Measurements from ENCODE around the gene NRIP1.
"Not testable (repeated sequence)": the region's sequence is repeated elsewhere in the genome, so short reads cannot be mapped to it uniquely, and the experiment has no call there.

NRIP1 gene

GRCh38 chr21:15037900-15038293, 26.9 kb downstream of the NRIP1 start:
- no peak for DNase-seq

DNA sequence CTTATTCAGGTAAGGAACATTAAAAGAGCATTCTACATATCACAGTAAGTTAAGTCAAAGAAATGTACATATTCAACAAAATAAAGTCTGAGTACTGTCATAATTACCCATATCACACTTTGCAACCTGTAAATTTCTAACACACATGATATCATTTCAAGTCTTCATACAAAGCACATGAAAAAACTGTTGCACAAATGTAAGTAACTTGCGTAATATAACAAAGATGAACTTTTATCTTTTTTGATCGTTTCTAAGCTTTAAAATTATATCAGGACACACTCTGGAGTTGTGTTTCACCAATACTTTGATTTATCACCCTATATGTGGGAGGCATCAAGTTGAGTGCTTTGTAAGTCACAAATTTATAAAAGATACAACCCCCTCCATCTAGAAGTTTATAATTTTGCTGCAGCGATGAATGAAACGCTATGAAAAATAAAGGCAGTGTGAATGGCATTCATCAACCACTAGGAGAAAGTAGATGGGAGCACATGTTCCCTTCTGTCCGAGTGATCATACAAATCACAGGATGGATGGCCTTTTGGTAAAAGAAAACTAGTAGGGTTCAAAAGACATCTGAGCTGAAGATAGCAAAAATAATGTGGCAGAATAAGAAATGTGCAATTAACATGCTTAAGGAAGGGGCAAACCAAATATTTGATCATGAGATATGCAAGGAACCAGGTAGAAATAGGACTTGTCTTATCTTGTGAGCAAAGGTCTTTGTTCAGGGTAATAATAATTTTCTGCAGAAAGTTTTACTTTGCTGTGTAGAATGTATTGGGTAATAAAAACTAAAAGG, 27.5 kb downstream of the NRIP1 start:
- no peak for DNase-seq

- DNase-seq: no peak
Observed at GRCh38 chr21:15036189-15036588, 28.6 kb downstream of the NRIP1 start.

DNA sequence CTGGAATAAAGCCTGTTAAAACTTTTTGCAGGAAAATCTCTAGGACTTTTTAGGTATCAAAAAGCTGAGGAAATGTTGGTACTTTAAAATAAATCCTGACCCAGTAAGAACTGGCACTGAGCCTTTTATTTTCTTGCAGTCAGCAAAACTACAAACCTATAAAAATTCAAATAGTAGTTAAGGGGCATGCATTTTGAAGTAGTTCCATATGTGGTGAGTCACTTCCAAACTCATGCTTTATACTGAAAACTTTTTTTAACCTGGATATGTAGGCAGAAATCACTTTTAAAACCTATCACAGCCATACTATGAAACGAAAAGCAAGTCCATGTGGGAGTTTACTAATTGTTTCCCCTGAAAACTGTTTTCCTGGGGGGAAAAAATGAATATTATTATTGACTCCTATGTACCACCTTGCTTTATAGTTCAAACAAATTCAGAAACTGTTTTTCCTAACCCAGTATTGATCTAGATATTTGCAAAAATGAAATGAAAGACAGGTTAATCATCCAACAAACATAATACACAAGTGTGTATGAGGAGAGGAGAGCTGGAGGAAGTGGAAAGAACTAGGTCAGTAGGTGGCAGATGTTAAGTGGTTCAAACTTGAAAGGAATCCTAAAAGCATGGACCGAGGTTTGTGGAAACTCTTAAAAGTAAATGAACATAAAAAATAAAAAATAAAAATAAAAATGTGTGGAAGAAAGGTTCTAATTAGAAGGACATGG, 30.5 kb downstream of the NRIP1 start:
- DNase-seq: no peak

GRCh38 chr21:15031790-15032357, 32.9 kb downstream of the NRIP1 start:
- DNase-seq: no peak

GRCh38 chr21:15031362-15031761, 33.4 kb downstream of the NRIP1 start:
- DNase-seq: not testable (repeated sequence)

DNA sequence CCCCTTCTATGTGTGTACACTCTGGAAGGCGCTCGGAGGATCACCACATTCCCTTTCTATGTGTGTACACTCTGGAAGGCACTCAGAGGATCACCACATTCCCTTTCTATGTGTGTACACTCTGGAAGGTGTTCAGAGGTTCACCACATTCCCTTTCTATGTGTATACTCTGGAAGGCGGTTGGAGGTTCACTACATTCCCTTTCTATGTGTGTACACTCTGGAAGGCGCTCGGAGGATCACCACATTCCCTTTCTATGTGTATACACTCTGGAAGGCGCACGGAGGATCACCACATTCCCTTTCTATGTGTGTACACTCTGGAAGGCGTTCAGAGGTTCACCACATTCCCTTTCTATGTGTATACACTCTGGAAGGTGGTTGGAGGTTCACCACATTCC, 33.9 kb downstream of the NRIP1 start:
- DNase-seq: not testable (repeated sequence)

GRCh38 chr21:15029077-15029476, 35.7 kb downstream of the NRIP1 start:
- DNase-seq: no peak

GRCh38 chr21:15028186-15028585, 36.6 kb downstream of the NRIP1 start:
- no peak for DNase-seq

GRCh38 chr21:15027056-15027455, 37.7 kb downstream of the NRIP1 start:
- DNase-seq: no peak

- no peak for DNase-seq
Observed at GRCh38 chr21:15026370-15026769, 38.4 kb downstream of the NRIP1 start.

DNA sequence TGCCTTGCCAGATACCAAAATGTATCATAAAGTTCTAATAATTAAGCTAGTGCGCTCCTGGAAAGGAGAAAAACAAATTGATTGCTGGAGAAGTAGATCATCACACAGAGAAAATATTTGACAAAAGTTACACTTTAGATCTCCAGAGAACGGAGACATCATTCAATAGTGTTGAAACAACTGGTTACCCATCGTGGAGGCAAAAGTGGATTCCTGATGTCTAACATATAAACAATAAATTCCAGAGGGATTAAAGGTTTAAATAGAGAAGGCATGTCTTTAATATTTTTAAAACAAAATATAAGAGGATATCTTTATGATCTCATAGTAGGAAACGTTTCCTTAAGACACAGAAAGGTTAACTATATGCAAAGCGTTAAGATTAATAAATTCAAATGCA, 41.0 kb downstream of the NRIP1 start:
- no peak for DNase-seq

DNA sequence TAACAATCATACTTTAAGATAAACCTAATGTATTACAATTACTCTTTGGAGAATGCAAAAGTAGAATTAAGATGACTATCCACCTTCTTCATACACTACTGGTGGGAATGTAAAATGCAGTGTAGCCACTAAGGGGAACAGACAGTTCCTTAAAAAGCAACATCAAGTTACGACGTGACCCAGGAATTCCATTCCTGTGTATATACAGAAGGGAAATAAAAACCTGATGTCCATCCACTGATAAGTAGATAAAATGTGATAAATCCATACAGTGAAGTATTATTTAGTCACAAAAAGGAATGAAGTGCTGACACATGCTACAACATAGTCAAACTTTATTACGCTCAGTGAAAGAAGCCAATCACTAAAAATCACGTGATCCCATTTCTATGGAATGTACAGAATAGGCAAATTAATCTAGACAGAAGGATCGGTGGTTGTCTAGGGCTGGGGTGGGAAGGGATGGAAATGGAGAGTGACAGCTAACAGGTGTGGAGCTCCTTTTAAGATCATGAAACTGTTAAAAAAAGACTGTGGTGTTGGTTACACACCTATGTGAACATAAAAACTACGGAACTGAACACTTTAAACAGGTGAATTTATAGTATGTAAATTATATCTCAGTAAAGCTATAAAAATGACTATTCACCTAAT, 42.1 kb downstream of the NRIP1 start:
- no peak for DNase-seq

DNA sequence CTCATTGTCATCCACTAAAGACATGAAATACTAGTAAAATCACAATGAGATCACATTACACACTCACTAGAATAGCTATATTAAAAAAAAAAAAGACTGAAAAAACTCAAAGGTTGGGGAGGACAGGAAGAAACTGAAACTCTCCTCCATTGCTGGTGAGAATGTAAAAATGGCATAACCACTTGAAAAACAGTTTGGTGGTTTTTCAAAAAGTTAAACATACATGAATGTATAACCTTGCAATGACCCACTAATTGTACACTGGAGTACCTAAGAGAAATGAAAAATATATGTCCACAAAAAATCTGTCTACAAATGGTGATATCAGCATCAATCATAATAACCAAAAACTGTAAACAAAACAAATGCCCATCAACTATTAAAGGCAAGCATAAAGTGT, 44.0 kb downstream of the NRIP1 start:
- no peak for DNase-seq

DNA sequence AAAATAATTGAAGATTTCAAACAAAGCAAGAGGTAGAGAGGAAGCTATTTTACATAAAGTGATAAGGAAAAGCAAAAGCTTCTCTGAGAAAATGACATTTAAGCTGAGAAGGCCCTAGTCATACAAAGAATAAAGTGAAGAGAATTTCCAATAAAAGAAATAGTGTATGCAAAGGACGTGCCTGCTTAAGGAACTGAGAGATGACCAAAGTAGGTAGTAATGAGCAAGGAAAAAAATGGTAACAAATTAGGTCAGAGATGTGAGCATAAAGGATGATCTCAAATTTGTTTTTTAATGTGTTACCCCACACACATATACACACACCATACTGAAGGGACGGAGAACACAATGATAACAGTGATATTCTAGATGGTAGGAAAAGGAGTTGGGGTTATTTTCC, 46.4 kb downstream of the NRIP1 start:
- no peak for DNase-seq

DNA sequence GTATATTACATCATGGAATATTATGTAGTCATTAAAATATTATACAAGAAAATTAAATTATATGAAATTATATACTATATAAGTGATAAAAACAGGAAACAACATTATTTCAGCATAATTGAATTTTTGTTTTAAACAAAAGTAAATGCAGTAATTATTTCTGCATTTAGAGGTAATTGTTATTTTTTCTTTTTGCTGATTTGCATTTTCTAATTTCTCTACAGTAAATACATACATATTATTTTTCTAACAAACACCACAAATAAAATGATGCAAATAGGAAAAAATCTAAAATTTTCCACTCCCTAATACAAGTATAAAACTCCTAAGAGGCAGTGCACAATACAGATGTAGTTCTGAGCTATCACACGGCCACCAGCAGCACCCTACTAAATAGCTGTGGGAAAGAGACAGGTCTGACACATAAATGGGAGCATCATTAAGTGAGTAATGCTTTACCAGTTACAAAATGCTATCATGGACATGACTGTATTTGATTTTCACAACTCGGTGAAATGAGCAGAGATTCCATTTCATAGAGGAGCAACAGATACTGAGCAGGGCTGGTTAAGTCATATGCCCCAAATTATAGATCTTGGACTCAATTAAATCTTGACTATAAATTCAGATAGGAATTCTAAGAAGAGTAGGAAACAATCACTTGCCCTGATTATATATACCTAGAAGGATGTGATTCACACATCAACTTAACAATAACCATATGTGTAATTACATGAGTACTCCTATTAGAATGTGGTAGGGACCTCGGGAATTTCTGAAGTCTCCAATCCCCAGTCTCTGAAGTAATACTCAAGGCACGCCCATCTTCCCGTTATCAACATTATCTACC, 49.0 kb downstream of the NRIP1 start:
- no peak for DNase-seq

DNA sequence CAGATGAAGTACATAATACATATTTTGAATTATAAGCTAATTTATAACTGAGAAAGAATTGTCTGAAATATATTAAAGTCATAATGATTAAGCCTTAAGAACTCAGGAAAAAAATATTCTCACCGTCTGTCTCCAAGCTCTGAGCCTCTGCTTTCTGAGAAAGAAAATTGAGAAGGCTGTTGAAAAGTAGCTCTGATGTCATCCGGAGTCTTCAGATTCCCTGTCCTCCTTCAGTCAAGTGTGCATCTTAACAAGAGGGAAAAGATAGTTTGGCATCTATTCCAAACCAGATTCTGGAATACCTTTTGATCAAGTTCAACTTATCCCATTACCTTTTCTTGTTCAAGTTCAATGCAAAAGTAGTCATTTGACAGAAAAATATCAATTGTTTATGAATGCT, 50.6 kb downstream of the NRIP1 start:
- DNase-seq: peak; percentile 59

DNA sequence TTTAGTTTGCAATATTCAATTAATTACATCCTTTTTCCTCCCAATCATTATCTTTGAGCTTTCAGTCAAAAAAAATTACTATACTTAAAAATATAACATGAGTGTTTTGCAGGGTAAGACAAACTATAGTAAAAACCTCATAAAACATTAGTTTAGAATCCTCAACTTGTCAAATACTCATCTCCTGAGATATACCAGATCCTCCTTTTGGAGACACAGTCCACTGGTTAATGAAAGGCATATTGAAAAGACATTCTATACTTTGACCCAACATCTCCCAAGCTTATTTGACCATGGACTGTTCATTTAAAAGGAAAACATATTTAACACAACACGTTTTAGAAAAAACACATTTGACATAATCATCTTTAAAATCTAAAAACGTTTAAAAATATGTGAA, 52.8 kb downstream of the NRIP1 start:
- DNase-seq: no peak

DNA sequence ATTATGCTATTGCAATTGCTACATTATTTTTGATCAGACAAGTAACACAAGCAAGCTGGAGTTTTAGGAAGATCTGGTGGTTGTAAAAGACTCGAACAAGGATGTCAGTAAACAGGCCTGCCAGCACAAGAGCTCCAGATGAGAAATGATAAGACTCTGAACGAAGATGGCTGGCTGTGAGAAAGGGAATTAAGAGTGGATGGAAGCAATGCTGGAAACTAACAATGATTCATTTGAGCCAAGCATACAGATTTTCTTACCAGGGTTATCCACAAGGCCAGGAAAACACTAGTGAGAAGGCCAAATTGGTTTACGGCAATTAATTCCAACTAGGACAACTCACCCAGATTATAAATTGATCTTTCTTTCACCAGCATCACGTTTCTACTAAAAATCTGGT, 54.2 kb downstream of the NRIP1 start:
- DNase-seq: no peak

DNA sequence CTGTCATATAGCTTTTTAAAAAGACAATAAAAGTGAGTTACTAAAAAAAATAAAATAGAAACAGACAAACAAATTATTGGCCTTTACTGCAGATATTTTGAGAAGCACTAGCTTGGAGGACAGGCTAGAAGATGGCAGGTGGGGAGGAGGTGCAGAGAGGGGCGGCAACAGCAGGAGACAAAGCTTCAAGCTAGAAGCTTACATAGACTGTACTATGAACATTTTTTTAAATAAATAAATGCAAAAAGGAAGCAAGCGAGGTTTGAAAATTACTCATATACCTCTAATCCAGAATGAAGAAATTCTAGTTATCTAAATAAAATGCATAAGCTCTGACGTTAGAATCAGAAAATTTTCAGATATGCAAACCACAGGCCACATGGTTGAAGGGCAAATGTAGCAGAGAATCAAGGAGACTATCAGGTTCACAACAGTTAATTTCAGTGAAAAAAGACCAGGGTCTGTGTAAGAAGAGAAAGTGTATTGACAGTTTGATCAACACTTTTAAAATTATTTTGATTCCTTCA, 54.9 kb downstream of the NRIP1 start:
- DNase-seq: no peak

DNA sequence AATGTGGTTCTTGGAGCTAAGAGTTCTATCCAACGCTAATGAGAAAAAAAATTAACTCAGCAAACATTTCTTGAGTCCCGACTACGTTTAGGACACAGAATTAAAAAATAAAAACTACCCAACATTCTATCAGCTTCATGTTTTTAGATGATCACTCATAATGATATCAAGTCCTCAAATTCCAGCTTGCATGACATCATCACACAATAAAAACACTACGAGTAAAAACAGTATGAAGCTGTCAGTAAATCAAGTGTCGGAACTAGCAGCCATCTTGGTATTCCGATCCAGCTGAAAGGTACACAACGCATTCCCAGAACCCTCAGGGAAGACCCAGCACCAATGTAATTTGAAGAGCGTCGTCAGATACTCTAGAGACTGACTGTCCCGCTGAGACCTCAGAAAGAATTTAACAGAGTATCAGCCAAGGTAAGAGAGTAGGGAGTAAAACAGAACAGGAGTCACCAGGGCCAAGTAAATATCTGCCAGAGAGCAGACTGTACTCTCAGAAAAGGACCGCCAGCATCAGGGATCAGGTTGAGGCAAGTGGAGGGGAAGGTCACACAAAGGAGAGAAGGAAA, 57.0 kb downstream of the NRIP1 start:
- no peak for DNase-seq
